NCI-H345 treated with DMSO at 0.1 percent for 48 hours (cell line): ENCODE results near the gene FUT4.
"Not testable (repeated sequence)": the region's sequence is repeated elsewhere in the genome, so short reads cannot be mapped to it uniquely, and the experiment has no call there.

Source experiments
- DNase-seq: peaks from one replicate; lab custom pipeline; 2025; ENCODE audit not compliant: unreplicated experiment; lab: John Stamatoyannopoulos, UW

FUT4 gene

GRCh38 chr11:94533206-94533605 lies 10.5 kb upstream of the FUT4 start:
- DNase-seq, result no peak

DNA sequence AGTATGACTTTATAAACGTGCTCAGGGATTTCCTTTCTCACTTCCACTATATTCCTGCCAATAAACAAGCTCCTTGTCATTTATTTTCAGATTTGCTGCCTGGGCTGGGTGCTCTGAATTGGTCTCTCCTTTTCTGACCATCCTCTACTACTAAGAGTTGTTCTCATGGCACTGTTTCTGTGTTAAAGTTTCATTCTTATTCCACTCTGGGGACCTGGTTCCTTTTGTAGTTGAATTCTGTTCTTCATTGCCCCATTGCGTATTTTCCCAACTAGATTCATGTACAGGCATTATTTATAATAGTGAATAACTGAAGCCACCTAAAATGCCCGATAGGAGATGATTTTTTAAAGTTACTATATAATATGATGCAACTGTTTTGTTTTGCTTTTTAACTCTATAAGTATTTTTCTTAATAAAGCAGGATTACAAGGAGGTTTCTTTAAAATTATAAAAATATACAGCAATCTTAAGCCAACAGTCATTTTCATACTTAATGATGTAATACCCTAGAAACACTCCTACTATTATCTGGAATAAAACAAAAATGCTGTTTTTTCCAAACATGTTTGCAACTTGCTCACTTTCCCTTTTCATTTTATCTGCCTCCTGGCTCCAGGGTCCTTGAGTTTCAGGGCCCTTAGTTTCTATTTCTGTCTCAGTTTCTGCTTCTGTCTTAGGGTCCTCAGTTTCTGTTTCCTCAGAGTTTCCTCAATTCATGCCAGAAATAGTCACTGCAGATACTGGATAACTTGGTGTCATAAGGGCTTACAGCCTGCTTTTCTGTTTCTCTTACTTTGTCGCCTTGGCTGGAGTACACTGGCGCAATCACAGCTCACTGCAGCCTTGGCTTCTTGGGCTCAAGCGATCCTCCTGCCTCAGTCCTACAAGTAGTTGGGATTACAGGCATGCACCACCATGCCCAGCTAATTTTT lies 9.8 kb upstream of the FUT4 start:
- no peak for DNase-seq

- no peak for DNase-seq
Measured at GRCh38 chr11:94536386-94536785, 7.3 kb upstream of the FUT4 start.

- no peak for DNase-seq
Measured at GRCh38 chr11:94537031-94537600, 6.6 kb upstream of the FUT4 start.

- no peak for DNase-seq
Measured at GRCh38 chr11:94539420-94539819, 4.3 kb upstream of the FUT4 start.

DNA sequence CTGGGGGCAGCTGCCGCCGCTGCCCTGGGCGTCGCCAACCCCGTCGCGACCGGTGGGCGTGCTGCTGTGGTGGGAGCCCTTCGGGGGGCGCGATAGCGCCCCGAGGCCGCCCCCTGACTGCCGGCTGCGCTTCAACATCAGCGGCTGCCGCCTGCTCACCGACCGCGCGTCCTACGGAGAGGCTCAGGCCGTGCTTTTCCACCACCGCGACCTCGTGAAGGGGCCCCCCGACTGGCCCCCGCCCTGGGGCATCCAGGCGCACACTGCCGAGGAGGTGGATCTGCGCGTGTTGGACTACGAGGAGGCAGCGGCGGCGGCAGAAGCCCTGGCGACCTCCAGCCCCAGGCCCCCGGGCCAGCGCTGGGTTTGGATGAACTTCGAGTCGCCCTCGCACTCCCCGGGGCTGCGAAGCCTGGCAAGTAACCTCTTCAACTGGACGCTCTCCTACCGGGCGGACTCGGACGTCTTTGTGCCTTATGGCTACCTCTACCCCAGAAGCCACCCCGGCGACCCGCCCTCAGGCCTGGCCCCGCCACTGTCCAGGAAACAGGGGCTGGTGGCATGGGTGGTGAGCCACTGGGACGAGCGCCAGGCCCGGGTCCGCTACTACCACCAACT lies 1.0 kb downstream of the FUT4 start:
- no peak for DNase-seq

GRCh38 chr11:94545264-94546161 lies 1.8 kb downstream of the FUT4 start:
- DNase-seq, result no peak

GRCh38 chr11:94546162-94546470 lies 2.4 kb downstream of the FUT4 start:
- no peak for DNase-seq

- no peak for DNase-seq
Measured at GRCh38 chr11:94546886-94547285, 3.2 kb downstream of the FUT4 start.

DNA sequence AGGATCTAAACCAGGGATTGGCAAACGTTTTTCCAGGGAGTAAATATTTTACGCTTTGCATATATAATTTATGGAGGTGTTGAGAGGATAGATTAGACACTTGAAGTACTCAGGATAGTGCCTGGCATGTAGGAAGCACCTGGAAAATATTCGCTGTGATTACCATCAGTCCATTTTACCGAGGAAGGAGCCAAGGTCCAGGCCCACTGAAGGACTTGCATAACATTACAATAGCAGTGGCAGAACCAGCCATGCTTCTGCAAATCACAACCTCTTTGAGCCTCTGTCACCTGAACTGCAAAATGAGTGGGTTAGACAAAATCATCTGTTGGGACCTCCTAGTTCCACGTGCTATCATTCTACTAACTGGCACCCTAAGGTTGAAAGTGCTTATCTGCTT lies 5.4 kb downstream of the FUT4 start:
- no peak for DNase-seq

DNA sequence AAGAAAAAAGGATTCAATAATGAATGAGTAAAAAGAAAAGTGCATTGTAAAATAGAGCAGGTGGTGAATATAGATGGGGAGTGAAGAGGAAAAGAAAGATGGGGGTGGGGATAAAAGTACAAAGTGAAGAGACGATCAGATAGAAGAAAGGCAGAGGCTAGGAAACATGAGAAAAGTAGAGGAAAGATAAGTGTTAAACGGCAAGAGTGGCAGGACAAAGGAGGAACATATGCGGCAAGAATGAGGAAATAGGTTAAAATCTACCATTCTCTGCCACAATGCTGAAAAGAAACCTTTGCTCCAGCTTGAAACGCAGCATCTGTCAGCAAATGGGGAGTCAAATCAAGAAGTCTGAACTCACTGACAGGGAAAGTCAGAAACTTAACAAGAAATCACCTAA lies 6.8 kb downstream of the FUT4 start:
- DNase-seq, result no peak

GRCh38 chr11:94553938-94554337 lies 10.2 kb downstream of the FUT4 start:
- DNase-seq, result no peak

DNA sequence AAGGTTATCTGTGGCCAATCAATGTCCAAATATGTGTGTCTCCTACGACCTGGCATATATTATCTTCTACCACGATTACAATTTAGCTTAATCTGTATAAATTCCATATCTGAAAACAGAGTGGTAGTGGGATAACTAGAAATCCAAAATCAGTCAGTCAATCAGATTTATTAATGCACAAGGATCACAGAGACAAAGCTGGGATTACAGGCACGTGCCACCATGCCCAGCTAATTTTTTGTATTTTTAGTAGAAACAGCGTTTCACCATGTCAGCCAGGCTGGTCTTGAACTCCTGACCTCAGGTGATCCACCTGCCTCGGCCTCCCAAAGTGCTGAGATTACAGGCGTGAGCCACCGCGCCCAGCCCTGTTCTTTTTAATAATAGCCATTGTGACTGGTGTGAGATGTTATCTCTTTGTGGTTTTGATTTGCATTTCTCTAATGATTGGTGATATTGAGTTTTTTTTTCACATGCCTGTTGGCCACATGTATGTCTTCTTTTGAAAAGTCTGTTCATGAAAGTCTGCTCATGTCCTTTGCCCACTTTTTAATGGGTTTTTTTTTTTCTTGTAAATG lies 12.1 kb downstream of the FUT4 start:
- not testable (repeated sequence) for DNase-seq

- DNase-seq, result no peak
Measured at GRCh38 chr11:94557421-94557820, 13.7 kb downstream of the FUT4 start.

- DNase-seq, result no peak
Measured at GRCh38 chr11:94557992-94558391, 14.3 kb downstream of the FUT4 start.

- DNase-seq, result no peak
Measured at GRCh38 chr11:94558468-94558867, 14.7 kb downstream of the FUT4 start.

- no peak for DNase-seq
Measured at GRCh38 chr11:94558932-94559331, 15.2 kb downstream of the FUT4 start.

GRCh38 chr11:94559361-94559760 lies 15.6 kb downstream of the FUT4 start:
- no peak for DNase-seq

- no peak for DNase-seq
Measured at GRCh38 chr11:94560834-94561233, 17.1 kb downstream of the FUT4 start.

DNA sequence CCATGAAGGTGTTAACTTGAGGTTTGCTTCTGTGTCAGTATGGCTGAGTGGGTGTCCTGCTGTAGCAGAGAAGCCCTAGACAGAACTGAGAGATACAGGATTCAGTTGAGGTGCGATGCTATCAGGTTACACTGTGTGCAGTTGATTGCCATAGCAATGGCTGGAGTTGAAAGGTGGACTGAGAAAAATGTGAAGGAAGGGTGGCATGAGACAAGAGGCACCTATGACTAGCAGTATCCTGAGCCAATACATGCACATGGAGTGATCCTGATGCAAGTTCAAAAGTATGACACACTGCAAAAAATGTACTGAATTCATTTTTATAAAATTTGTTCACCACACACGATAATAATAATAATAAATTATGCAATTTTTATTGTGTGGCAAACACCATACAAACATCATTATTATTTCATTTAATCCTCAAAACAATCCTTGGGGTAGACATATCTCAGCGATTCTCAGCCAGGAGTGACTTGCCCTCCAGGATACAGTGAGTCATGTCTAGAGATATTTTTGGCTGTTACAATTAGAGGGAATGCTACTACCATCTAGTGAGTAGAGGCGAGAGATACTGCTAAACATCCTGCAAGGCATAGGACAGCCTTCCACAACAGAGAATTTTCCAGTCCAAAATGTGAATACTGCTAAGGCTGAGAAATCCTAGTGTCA lies 19.6 kb downstream of the FUT4 start:
- DNase-seq, result no peak
